Testis (tissue), 2 donors: Measurements from ENCODE around the gene EMC6.

Source experiments
- POLR2A ChIP-seq: fragments of 450-650 bp; IDR thresholded peaks from one replicate; pipeline ENCODE4 v1.6.1; 2017; ENCODE audit warnings: antibody characterized with exemption, mild to moderate bottlenecking, moderate library complexity
- TF ChIP-seq, protein P1 (sequence below), 3 experiments: fragments of 450-650 bp in 2 of 3; fragments of 200-600 bp in 1 of 3; sonication (generic) in 1 of 3; IDR thresholded peaks; one replicate each; pipeline ENCODE4 v1.5.1; 2016 to 2019; ENCODE audit warnings: antibody characterized with exemption in 3 of 3, mild to moderate bottlenecking in 2 of 3, moderate library complexity in 1 of 3

DNA sequence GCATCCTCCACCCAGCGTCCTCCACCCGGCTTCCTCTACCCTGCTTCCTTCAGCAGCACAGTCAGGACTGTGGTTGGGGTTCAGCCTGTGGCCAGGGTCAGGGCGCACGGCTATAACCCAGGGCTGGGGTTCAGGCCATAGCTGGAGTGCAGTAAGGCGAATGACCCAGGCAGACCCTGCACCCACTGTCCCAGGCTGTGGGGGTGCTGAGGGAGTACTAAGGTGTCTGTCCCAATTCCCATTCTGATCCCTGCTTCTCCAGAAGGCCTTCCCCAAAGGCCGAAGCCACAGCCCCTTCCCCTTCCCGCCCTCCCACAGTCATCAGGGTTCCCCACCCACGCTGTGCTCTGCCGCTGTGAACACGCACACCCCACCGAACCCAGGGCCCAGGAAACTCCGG is 12.4 kb downstream of the EMC6 start:
- TF ChIP-seq, protein P1, sequence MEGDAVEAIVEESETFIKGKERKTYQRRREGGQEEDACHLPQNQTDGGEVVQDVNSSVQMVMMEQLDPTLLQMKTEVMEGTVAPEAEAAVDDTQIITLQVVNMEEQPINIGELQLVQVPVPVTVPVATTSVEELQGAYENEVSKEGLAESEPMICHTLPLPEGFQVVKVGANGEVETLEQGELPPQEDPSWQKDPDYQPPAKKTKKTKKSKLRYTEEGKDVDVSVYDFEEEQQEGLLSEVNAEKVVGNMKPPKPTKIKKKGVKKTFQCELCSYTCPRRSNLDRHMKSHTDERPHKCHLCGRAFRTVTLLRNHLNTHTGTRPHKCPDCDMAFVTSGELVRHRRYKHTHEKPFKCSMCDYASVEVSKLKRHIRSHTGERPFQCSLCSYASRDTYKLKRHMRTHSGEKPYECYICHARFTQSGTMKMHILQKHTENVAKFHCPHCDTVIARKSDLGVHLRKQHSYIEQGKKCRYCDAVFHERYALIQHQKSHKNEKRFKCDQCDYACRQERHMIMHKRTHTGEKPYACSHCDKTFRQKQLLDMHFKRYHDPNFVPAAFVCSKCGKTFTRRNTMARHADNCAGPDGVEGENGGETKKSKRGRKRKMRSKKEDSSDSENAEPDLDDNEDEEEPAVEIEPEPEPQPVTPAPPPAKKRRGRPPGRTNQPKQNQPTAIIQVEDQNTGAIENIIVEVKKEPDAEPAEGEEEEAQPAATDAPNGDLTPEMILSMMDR (IDR thresholded peaks at IDR 0.05): no peak
- no peak for TF ChIP-seq POLR2A
